Pancreas (tissue), 10 donors: ENCODE results near the gene KCND1. TPM values are rescaled to one million over a fixed set of nuclear protein-coding genes. Genes with fewer than 3 reads are reported as not detected.

Experiments used
- ATAC-seq, 4 donors: fragments of 200-7000 bp; cut with Tn5 transposase; one replicate each; pipeline versions ENCODE4 v1.8.0 to v1.9.1; 2020; ENCODE audit warnings: mild to moderate bottlenecking in 4 of 4, moderate library complexity in 4 of 4
- DNase-seq, 6 donors: peaks; one replicate each; pipeline ENCODE4 v3.0.0-alpha.2; 2020
- FAIRE-seq: peaks from 2 replicates; lab custom pipeline; 2012; peaks lifted over from hg19 to GRCh38; lab: Jason Lieb, UNC
- H3K27ac ChIP-seq, 4 donors: fragments of 200-600 bp; sonication (generic); 1 replicate in 3 of 4; 2 replicates in 1 of 4; pipeline versions ENCODE4 v1.5.0 to v1.8.0; 2020
- H3K27me3 ChIP-seq, 4 donors: fragments of 200-600 bp; one replicate each; pipeline ENCODE4 v1.8.0; 2021
- H3K36me3 ChIP-seq, 3 donors: fragments of 200-600 bp; sonication (generic) in 1 of 3; one replicate each; pipeline versions ENCODE4 v1.5.0 to v1.8.0; 2020 to 2021
- H3K4me1 ChIP-seq, 3 donors: fragments of 200-600 bp; one replicate each; pipeline ENCODE4 v1.8.0; 2021
- H3K4me3 ChIP-seq, 4 donors: fragments of 200-600 bp; sonication (generic) in 2 of 4; one replicate each; pipeline versions ENCODE4 v1.5.0 to v1.8.0; 2020 to 2021
- H3K9me3 ChIP-seq, 4 donors: fragments of 200-600 bp; one replicate each; pipeline ENCODE4 v1.8.0; 2021
- WGBS, 2 donors: extraction: QIAGEN DNeasy Blood & Tissue Kit; methylation state at CpG; one replicate each; pipeline ENCODE4 v1.1.7; 2013; 5-methylcytosine and 5-hydroxymethylcytosine counted together
- intact Hi-C, 3 donors: fragments of 100-400 bp; cut with DNase I; formaldehyde crosslinking; loops; one replicate each; pipeline versions ENCODE4 v1.11.1 to v1.14.2; 2022
- polyA plus RNA-seq, 2 donors: library from polyadenylated mRNA; stranded (reverse); fragments of 200-250 nt; gene quantifications; one replicate each; pipeline ENCODE4 v1.2.3, GENCODE V29; 2013
- total RNA-seq, 6 donors: library from RNA; stranded (reverse); fragmentation: NEBNext Ultra II Directional in 4 of 6; extraction: Animal tissue kit (Norgen Biotek cat#: 25700) in 4 of 6; gene quantifications; one replicate each; pipeline versions ENCODE4 v1.2.1 to v1.2.4, GENCODE V29; 2021 to 2023
- TF ChIP-seq, protein P1 (sequence below), 4 donors: fragments of 200-600 bp; sonication (generic) in 3 of 4; IDR thresholded peaks; one replicate each; pipeline versions ENCODE4 v1.5.0 to v1.8.0; 2021; ENCODE audit warnings: antibody characterized with exemption in 4 of 4
- donor health status: healthy with polysubstance abuse.
- donor health status: DM: no; HTN: no; CAD: no; lungs with moderate emphysema.
- donor health status: DM: no; HTN: no; CAD: no.
- donor health status: control.
- donor health status: control.
- donor health status: Bipolar disorder and iron deficiency.
- donor health status: DM: yes; HTN: yes; CAD: no.
- donor health status: DM: no; HTN: no; CAD: no.
- donor health status: DM: no; HTN: no; CAD: no.
- donor health status: DM: yes; HTN: yes; CAD: no.

Gene KCND1
- total and polyA plus RNA-seq, 8 donors: 0.12 to 1.7 (median 0.91) TPM

DNA sequence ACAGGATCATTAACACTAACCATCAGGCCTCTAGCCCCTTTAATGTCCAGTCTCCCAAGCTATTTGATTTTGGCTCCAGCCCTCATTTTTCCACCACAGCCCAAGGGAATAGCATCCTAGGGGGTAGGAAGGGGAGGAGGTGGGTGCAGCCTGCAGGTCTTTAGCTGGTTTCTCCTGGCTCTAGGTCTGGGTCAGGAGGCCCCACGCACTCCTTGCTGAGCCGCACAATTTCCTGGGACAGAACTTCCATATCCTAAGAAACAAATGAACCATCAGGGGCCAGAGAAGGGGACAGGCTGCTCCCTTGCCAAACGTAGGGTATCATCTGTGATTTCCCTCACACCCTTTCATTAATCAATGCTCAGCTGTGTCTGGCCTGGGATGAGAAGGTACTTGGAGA, 2.4 kb upstream of the KCND1 start:
- Histone ChIP-seq H3K27me3 (no peaks in the 10 kb centered on the region), H3K4me3 (no peak overlapping the region), H3K27ac (no peak overlapping the region), H3K9me3 (no peaks in the 10 kb centered on the region), H3K4me1 (no peaks in the 10 kb centered on the region), H3K36me3 (no peaks in the 10 kb centered on the region)
- intact Hi-C loops: loop anchor here in 1 of 3 donors (5.0 kb wide), 1 partner anchor 63 kb away; no protein-coding TSS in a partner anchor
- TF ChIP-seq, protein P1, sequence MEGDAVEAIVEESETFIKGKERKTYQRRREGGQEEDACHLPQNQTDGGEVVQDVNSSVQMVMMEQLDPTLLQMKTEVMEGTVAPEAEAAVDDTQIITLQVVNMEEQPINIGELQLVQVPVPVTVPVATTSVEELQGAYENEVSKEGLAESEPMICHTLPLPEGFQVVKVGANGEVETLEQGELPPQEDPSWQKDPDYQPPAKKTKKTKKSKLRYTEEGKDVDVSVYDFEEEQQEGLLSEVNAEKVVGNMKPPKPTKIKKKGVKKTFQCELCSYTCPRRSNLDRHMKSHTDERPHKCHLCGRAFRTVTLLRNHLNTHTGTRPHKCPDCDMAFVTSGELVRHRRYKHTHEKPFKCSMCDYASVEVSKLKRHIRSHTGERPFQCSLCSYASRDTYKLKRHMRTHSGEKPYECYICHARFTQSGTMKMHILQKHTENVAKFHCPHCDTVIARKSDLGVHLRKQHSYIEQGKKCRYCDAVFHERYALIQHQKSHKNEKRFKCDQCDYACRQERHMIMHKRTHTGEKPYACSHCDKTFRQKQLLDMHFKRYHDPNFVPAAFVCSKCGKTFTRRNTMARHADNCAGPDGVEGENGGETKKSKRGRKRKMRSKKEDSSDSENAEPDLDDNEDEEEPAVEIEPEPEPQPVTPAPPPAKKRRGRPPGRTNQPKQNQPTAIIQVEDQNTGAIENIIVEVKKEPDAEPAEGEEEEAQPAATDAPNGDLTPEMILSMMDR (IDR thresholded peaks at IDR 0.05): no peak
- no peak for DNase-seq
- no peak for FAIRE-seq
- 61 to 82% methylated on average over 3 of the region's 3 CpGs for WGBS, 2 donors
- ATAC-seq: no peak

DNA sequence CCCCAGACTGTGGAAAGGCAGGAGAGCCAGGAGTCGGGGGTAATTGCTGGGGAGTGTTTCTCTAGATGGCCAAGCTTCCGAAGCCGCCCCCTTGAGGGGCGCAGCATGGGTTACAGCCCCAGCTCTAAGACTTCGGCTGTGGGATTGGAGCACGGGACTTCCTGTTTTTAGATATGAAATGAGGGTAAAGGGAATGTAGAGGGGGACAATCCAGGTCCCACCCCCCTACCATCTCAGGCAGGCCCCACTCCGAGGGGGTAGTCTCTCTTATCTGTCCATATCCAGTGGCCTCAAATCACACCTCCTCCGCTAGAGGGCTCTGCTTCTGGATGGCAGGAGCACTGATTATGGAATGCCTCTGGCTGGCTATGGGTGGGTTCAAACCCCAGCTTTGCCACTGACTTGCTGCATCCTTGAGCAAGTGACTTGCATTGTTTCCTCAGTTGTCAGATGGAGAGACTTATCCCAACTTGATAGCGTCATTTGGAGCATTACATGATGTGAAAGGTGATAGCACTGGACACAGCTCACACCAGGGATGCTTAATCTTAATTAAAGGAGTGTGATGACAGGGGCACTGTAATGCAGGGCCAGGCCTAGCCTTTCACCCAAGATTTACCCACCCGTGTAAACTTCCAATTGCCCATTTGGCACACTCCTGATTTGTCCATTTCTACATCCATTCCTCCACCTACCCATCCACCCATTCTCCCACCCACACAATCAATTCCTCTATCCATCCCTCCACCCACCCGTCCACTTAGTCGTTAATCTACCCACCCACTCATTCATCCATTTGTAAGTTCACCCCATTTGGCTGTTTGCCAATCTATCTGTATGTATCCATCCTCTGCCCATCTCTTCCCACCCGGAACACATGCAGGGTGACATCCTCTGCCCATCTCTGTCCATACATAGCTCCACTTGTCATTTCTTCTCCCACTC, 848 bp upstream of the KCND1 start:
- Histone ChIP-seq H3K4me1 (no peaks in the 10 kb centered on the region), H3K9me3 (no peaks in the 10 kb centered on the region), H3K36me3 (no peaks in the 10 kb centered on the region), H3K4me3 (peak overlapping the region in 2 of 4 donors; percentile 5 to 23), H3K27me3 (no peaks in the 10 kb centered on the region), H3K27ac (no peak overlapping the region)
- intact Hi-C loops: loop anchor here in 1 of 3 donors (5.0 kb wide), 1 partner anchor 65 kb away; no protein-coding TSS in a partner anchor
- FAIRE-seq: no peak
- ATAC-seq: peak in 3 of 4 donors; percentile 66 to 78 (median 76)
- WGBS, 2 donors: 12 to 23% methylated on average over 13 of the region's 13 CpGs
- peak in 2 of 6 donors; percentile 22 to 47 for DNase-seq
- TF ChIP-seq, protein P1 (IDR thresholded peaks at IDR 0.05): peak in 3 of 4 donors; percentile 22 to 37 (median 26)

- H3K4me1 ChIP-seq: no peaks in the 10 kb centered on the region
- DNase-seq: no peak
Measured at GRCh38 chrX:48969471-48969870, 2.2 kb downstream of the KCND1 start.

DNA sequence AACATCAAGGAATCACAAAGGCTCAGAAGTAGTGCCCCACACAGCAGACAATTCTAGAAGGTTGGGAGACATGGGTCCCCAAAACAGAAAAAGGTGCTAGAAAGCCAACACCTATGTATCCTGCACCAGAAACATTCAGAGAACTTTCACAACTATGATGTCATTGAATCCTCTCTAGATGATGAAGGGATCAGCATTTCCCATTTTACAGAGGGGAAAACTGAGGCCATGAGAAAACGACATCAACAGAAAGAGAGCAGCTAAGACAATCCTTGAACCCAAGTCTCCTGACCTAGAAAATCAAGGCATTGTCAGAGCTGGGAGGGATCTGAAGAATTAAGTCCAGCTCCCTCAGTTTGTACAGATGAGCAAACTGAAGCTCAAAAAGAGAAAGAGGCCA, 3.3 kb downstream of the KCND1 start:
- no peaks in the 10 kb centered on the region for H3K4me1 ChIP-seq
- 36 to 50% methylated on average over 1 of the region's 1 CpG for WGBS, 2 donors
- intact Hi-C loops: no loop called here
- H3K36me3 ChIP-seq: no peaks in the 10 kb centered on the region
- FAIRE-seq (no peak), ATAC-seq (no peak), DNase-seq (no peak)
- no peaks in the 10 kb centered on the region for H3K27me3 ChIP-seq
- no peak overlapping the region for H3K4me3 ChIP-seq
- TF ChIP-seq, protein P1 (IDR thresholded peaks at IDR 0.05): no peak
- no peak overlapping the region for H3K27ac ChIP-seq
- no peaks in the 10 kb centered on the region for H3K9me3 ChIP-seq

More at GRCh38 chrX:48969471-48969870, 2.2 kb downstream of the KCND1 start:
- TF ChIP-seq, protein P1 (IDR thresholded peaks at IDR 0.05): no peak
- no peaks in the 10 kb centered on the region for H3K9me3 ChIP-seq
- H3K36me3 ChIP-seq: no peaks in the 10 kb centered on the region
- ATAC-seq (no peak), FAIRE-seq (no peak)
- H3K4me3 ChIP-seq: no peak overlapping the region
- 84 to 85% methylated on average over 28 of the region's 28 CpGs for WGBS, 2 donors
- H3K27me3 ChIP-seq: no peaks in the 10 kb centered on the region
- H3K27ac ChIP-seq: no peak overlapping the region
- intact Hi-C loops: no loop called here
